NT2/D1 (cell line): ENCODE measurements around the gene CYP11A1.

Experiments
- YY1 ChIP-seq: IDR thresholded peaks from 2 replicates; pipeline ENCODE4 v1.6.1; 2011; ENCODE audit not compliant: insufficient read length, insufficient read depth
- ZNF274 ChIP-seq: IDR thresholded peaks from 2 replicates; pipeline ENCODE4 v1.6.1; 2011; ENCODE audit warnings: mild to moderate bottlenecking, low read depth, low read length

GRCh38 chr15:74295800-74296199 lies 71.6 kb downstream of the CYP11A1 start:
- TF ChIP-seq YY1 (no peak), ZNF274 (no peak)
